Fibroblast of lung (primary cell): ENCODE results near the gene ZP1. TPM values are rescaled to one million over a fixed set of nuclear protein-coding genes. Genes with fewer than 3 reads are reported as not detected.

Experiments
- DNase-seq, 2 donors: peaks; one replicate each; pipeline versions ENCODE4 v3.0.0 to v3.0.0-alpha.2; 2010; ENCODE audit warnings: low read depth in 2 of 2
- H2AFZ ChIP-seq: 2 replicates; pipeline ENCODE4 v1.5.1; 2012; ENCODE audit warnings: low read length, control low read depth, inconsistent platforms
- H3K27ac ChIP-seq: 2 replicates; pipeline ENCODE4 v1.5.1; 2011; ENCODE audit warnings: low read length, control low read depth; ENCODE audit not compliant: insufficient read depth
- H3K27me3 ChIP-seq: 2 replicates; pipeline ENCODE4 v1.5.1; 2011; ENCODE audit warnings: mild to moderate bottlenecking, low read length; ENCODE audit not compliant: control insufficient read depth, insufficient read depth
- H3K36me3 ChIP-seq: 2 replicates; pipeline ENCODE4 v1.5.1; 2011; ENCODE audit warnings: low read length; ENCODE audit not compliant: control insufficient read depth, insufficient read depth
- H3K4me1 ChIP-seq: 2 replicates; pipeline ENCODE4 v1.5.1; 2011; ENCODE audit warnings: low read length; ENCODE audit not compliant: control insufficient read depth, insufficient read depth; ENCODE audit errors: extremely low read depth
- H3K4me2 ChIP-seq: 2 replicates; pipeline ENCODE4 v1.5.1; 2011; ENCODE audit warnings: low read length, control low read depth; ENCODE audit not compliant: insufficient read depth; ENCODE audit errors: extremely low read depth
- H3K4me3 ChIP-seq, 4 experiments: fragments of 200-600 bp in 1 of 4; sonication (generic) in 1 of 4; replicated peaks in 1 of 4; 2 replicates each; pipeline ENCODE4 v1.5.1; 2011 to 2016; ENCODE audit warnings: low read length in 4 of 4, low read depth in 3 of 4, mild to moderate bottlenecking in 3 of 4, control low read depth in 2 of 4, inconsistent platforms in 1 of 4, mixed read lengths in 1 of 4; ENCODE audit not compliant: insufficient read depth in 1 of 4; ENCODE audit errors: control extremely low read depth in 1 of 4
- H3K79me2 ChIP-seq: 2 replicates; pipeline ENCODE4 v1.5.1; 2012; ENCODE audit warnings: mild to moderate bottlenecking, low read length, inconsistent platforms; ENCODE audit not compliant: control insufficient read depth, insufficient read depth
- H3K9ac ChIP-seq: 2 replicates; pipeline ENCODE4 v1.5.1; 2011; ENCODE audit warnings: mild to moderate bottlenecking, low read length, control low read depth; ENCODE audit not compliant: insufficient read depth
- H3K9me3 ChIP-seq: 2 replicates; pipeline ENCODE4 v1.5.1; 2012; ENCODE audit warnings: low read depth, low read length; ENCODE audit not compliant: control insufficient read depth, insufficient read depth
- H4K20me1 ChIP-seq: 2 replicates; pipeline ENCODE4 v1.5.1; 2011; ENCODE audit warnings: low read length; ENCODE audit not compliant: control insufficient read depth, insufficient read depth; ENCODE audit errors: extremely low read depth
- CTCF ChIP-seq, 2 donors: IDR thresholded peaks in 1 of 2; conservative IDR thresholded peaks in 1 of 2; 1 replicate in 1 of 2; 2 replicates in 1 of 2; pipeline ENCODE4 v1.5.1; 2011 to 2012; ENCODE audit warnings: low read length in 2 of 2, control low read depth in 1 of 2, inconsistent platforms in 1 of 2, low read depth in 1 of 2, mild to moderate bottlenecking in 1 of 2
- EZH2 ChIP-seq: IDR thresholded peaks from 2 replicates; pipeline ENCODE4 v1.5.1; 2012; ENCODE audit warnings: low read length, control low read depth, mild to moderate bottlenecking; ENCODE audit errors: missing control alignments
- polyA plus RNA-seq, 2 donors: library from polyadenylated mRNA; depleted of rRNA in 1 of 2; stranded (reverse) in 1 of 2; unstranded in 1 of 2; fragments of >200 nt; gene quantifications; 2 replicates each; pipeline ENCODE4 v1.2.1, GENCODE V29; 2011 to 2012; ENCODE audit warnings: missing spikeins in 1 of 2
- total RNA-seq: library from RNA; depleted of rRNA; stranded (reverse); fragments of >200 nt; gene quantifications from 2 replicates; pipeline ENCODE4 v1.2.1, GENCODE V29; 2014

Gene ZP1
- total and polyA plus RNA-seq, 2 donors (not counting 1 experiment from before 2014, with no cell fraction given) = 0.62 TPM; not detected in 1

DNA sequence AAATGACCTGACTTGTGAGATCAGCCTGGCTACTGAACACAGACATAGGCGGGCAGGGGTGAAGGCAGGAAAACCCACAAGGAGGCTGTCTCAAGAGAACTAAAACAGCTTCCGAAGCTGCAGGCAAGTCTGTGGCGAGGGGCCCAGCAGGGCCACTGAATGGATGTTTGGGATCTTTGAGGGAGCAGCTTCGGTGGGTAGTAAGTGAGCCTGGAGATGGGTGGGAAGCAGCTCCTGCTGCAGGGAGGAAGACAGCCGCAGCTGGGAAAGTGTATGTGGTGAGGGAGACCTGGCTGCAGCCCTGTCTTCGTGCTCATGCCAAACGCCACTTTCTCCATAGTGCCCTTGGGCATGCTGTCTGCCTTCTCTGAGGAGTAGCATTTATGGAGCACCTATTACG, 22.0 kb upstream of the ZP1 start:
- no peak for TF ChIP-seq EZH2
- TF ChIP-seq CTCF (conservative IDR thresholded peaks at IDR 0.05 in 1 of 2, IDR thresholded peaks at IDR 0.05 in 1 of 2; ENCODE audit: low read depth in 1 of 2, low read length in 2 of 2) = no peak
- no peak overlapping the region for H2AFZ ChIP-seq
- H3K4me3 ChIP-seq = peak overlapping the region in 1 of 4 experiments; percentile 96
- peaks cover 40% of the 10 kb centered on the region for H3K79me2 ChIP-seq
- no peak overlapping the region for H3K9ac ChIP-seq
- no peaks in the 10 kb centered on the region for H4K20me1 ChIP-seq
- H3K36me3 ChIP-seq = peaks cover 8% of the 10 kb centered on the region
- no peaks in the 10 kb centered on the region for H3K27me3 ChIP-seq
- peak overlapping the region; percentile 13 for H3K4me2 ChIP-seq
- H3K27ac ChIP-seq = no peak overlapping the region
- peaks cover 18% of the 10 kb centered on the region for H3K4me1 ChIP-seq
- no peak for DNase-seq
- no peaks in the 10 kb centered on the region for H3K9me3 ChIP-seq

DNA sequence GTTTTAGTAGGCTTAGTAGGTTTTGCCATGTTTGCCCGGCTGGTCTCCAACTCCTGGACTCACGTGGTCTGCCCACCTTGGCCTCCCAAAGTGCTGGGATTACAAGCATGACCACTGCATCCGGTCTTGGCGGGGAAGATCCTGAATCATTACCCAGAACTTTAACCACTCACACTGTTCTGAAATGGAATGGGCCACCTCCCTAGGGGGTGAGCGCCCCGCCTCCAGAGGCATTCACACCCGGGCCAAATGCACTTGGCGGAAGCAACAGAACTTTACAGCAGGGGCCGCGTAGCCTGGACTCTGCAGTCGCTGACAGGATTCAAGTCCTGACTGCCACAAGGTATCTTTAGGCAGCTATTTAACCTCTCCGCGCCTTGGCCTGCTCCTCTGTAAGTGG, 20.1 kb upstream of the ZP1 start:
- peaks cover 14% of the 10 kb centered on the region for H3K36me3 ChIP-seq
- no peaks in the 10 kb centered on the region for H4K20me1 ChIP-seq
- no peak overlapping the region for H3K27ac ChIP-seq
- DNase-seq = no peak
- no peak overlapping the region for H3K4me3 ChIP-seq
- H3K79me2 ChIP-seq = peaks cover 37% of the 10 kb centered on the region
- peaks cover 6% of the 10 kb centered on the region for H3K4me1 ChIP-seq
- no peak for TF ChIP-seq CTCF (conservative IDR thresholded peaks at IDR 0.05 in 1 of 2, IDR thresholded peaks at IDR 0.05 in 1 of 2; ENCODE audit: low read depth in 1 of 2, low read length in 2 of 2)
- no peak for TF ChIP-seq EZH2
- no peaks in the 10 kb centered on the region for H3K27me3 ChIP-seq
- H3K9me3 ChIP-seq = no peaks in the 10 kb centered on the region
- no peak overlapping the region for H3K9ac ChIP-seq
- no peak overlapping the region for H3K4me2 ChIP-seq
- H2AFZ ChIP-seq = no peak overlapping the region

DNA sequence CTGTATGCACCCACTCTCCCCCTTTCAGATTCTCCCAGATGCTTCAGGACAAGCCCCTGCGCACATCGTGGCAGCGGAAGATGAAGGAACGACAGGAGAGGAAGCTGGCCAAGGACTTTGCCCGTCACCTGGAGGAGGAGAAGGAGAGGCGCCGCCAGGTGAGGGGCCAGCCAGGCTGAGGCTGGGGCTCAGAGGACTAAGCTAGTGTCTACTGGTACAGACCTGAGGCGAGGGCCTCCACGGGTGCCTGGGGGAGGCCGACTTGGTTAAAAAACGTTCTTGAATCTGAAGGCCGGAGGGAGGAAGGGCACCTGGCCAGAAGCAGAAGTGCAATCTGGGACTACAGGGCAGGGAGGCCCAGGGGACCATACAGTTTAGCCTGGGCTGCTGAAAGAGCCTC, 19.4 kb upstream of the ZP1 start:
- no peak for TF ChIP-seq CTCF (conservative IDR thresholded peaks at IDR 0.05 in 1 of 2, IDR thresholded peaks at IDR 0.05 in 1 of 2; ENCODE audit: low read depth in 1 of 2, low read length in 2 of 2)
- no peak for TF ChIP-seq EZH2
- Histone ChIP-seq H3K27me3 (no peaks in the 10 kb centered on the region), H2AFZ (no peak overlapping the region), H3K4me1 (peaks cover 6% of the 10 kb centered on the region), H3K9ac (no peak overlapping the region), H3K27ac (no peak overlapping the region), H3K79me2 (peaks cover 30% of the 10 kb centered on the region), H3K9me3 (no peaks in the 10 kb centered on the region), H3K4me3 (no peak overlapping the region), H3K4me2 (no peak overlapping the region), H3K36me3 (peaks cover 14% of the 10 kb centered on the region), H4K20me1 (no peaks in the 10 kb centered on the region)
- DNase-seq = no peak
